ENCODE results near the gene DPT. TPM values are rescaled to one million over a fixed set of nuclear protein-coding genes. Genes with fewer than 3 reads are reported as not detected.

The DPT gene
- total and polyA plus RNA-seq, 3 donors from 2014 or later: 6.9 to 78.7 (median 8.2) TPM

DNA sequence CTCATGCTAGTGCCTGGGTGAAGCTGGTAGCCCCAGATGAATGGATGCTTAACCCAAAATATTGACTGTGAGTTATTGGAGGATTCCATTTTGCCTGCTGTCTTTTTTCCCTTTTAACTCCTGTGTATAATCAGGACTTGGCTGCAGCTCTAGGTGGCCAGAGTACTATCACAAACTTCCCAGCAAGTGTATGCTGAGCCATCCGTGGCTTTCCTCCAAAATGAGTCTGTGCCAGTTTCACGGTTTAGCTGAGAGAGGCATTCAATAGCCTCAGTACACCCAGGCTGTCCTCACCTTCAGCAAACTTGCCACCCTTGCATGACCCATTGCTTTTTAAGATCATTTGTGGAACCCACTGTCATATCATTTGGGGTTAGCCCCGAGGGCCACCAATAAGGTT lies 5.3 kb upstream of the DPT start:
- Histone ChIP-seq H3K36me3 (ENCODE audit: low read depth, missing control alignments) (no peaks in the 10 kb centered on the region), H3K4me1 (no peaks in the 10 kb centered on the region), H3K27me3 (no peaks in the 10 kb centered on the region), H3K4me3 (no peak overlapping the region), H3K27ac (no peak overlapping the region), H3K9me3 (no peaks in the 10 kb centered on the region)
- no peak for TF ChIP-seq POLR2A (IDR thresholded peaks at IDR 0.05)
- TF ChIP-seq, protein P1, sequence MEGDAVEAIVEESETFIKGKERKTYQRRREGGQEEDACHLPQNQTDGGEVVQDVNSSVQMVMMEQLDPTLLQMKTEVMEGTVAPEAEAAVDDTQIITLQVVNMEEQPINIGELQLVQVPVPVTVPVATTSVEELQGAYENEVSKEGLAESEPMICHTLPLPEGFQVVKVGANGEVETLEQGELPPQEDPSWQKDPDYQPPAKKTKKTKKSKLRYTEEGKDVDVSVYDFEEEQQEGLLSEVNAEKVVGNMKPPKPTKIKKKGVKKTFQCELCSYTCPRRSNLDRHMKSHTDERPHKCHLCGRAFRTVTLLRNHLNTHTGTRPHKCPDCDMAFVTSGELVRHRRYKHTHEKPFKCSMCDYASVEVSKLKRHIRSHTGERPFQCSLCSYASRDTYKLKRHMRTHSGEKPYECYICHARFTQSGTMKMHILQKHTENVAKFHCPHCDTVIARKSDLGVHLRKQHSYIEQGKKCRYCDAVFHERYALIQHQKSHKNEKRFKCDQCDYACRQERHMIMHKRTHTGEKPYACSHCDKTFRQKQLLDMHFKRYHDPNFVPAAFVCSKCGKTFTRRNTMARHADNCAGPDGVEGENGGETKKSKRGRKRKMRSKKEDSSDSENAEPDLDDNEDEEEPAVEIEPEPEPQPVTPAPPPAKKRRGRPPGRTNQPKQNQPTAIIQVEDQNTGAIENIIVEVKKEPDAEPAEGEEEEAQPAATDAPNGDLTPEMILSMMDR (IDR thresholded peaks at IDR 0.05): no peak
- intact Hi-C loops (cut with DNase I; ENCODE audit: low total_unique reads): no loop called here
- WGBS, 2 donors: 49 to 68% methylated on average over 3 of the region's 3 CpGs
- peak; percentile 23 for DNase-seq

DNA sequence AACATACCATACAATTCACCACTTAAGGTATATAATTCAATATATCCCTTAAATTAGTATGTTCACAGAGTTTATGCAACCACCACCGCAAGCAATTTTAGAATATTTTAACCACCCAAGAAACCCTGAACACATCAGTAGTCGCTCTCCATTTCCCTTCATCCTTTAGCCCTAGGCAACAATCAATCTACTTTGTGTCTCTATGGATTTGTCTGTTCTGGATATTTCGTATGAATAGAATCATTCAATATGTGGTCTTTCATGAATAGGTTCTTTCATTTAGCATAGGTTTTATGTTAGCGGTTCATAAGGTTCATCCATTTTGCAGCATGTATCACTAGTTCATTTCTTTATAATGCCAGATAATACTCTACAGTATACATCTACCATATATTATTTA lies 4.2 kb upstream of the DPT start:
- DNase-seq: no peak
- no peaks in the 10 kb centered on the region for H3K9me3 ChIP-seq
- intact Hi-C loops (cut with DNase I; ENCODE audit: low total_unique reads): no loop called here
- 91 to 96% methylated on average over 4 of the region's 4 CpGs for WGBS, 2 donors
- no peaks in the 10 kb centered on the region for H3K36me3 ChIP-seq (ENCODE audit: low read depth, missing control alignments)
- TF ChIP-seq, protein P1 (IDR thresholded peaks at IDR 0.05): no peak
- no peak for TF ChIP-seq POLR2A (IDR thresholded peaks at IDR 0.05)
- H3K4me3 ChIP-seq: no peak overlapping the region
- H3K27me3 ChIP-seq: no peaks in the 10 kb centered on the region
- H3K27ac ChIP-seq: no peak overlapping the region
- H3K4me1 ChIP-seq: no peaks in the 10 kb centered on the region

DNA sequence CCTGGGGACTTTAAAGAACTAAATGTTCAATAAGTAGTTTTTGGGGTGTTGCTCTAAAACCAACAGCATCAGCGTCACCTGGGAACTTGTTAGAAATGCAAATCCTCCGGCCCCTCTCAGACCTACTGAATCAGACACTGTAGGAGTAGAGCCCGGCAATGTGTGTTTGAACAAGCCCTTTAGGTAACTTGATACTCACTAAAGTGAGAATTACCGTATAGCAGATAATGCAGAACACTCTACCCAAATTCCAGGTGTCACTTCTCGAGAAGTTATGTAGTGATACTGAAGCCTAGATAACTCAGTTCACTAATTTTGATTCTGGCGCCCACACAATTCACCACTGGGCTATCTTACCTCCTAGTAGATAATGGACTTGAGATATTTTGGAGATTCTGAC lies 3.7 kb upstream of the DPT start:
- H3K27me3 ChIP-seq: no peaks in the 10 kb centered on the region
- intact Hi-C loops (cut with DNase I; ENCODE audit: low total_unique reads): no loop called here
- TF ChIP-seq, protein P1 (IDR thresholded peaks at IDR 0.05): no peak
- no peak for TF ChIP-seq POLR2A (IDR thresholded peaks at IDR 0.05)
- DNase-seq: no peak
- H3K36me3 ChIP-seq (ENCODE audit: low read depth, missing control alignments): no peaks in the 10 kb centered on the region
- H3K4me1 ChIP-seq: no peaks in the 10 kb centered on the region
- H3K9me3 ChIP-seq: no peaks in the 10 kb centered on the region
- 91 to 97% methylated on average over 6 of the region's 6 CpGs for WGBS, 2 donors
- no peak overlapping the region for H3K27ac ChIP-seq
- H3K4me3 ChIP-seq: no peak overlapping the region

DNA sequence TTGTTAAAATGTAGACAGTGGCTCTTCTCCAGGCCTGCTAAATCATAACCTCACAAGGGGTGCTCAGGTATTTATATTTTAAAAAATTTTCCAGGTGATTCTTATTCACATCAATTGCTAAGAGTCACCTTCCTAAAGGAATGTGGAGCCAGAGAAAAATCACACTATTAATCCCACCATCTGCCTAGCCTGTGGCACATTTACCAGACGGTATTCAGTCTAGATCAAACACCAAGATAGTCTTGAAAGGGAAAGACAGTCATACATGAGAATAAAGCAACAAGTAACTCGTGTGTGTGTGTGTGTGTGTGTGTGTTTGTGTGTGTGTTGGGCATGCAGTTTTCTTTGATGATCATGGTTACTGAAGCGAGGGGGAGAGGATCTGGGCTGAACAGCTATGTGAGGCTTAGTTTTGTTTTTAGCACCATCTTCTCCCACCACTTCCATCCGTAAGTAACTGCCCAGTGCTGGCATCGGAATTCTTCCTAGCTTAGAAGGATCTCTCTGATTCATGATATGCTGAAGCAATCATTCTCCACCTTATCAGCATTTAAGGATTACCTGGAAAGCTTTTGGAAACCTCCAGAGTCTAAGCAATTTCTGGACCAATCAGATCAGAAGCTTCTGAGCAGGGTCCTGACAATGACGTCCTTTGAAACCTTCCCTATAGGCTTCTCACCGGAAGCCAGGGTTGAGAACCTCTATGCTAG lies 2.4 kb upstream of the DPT start:
- Histone ChIP-seq H3K36me3 (ENCODE audit: low read depth, missing control alignments) (no peaks in the 10 kb centered on the region), H3K27ac (no peak overlapping the region), H3K4me1 (no peaks in the 10 kb centered on the region), H3K27me3 (no peaks in the 10 kb centered on the region), H3K9me3 (no peaks in the 10 kb centered on the region), H3K4me3 (no peak overlapping the region)
- WGBS, 2 donors: 87 to 93% methylated on average over 7 of the region's 7 CpGs
- TF ChIP-seq POLR2A (IDR thresholded peaks at IDR 0.05): no peak
- TF ChIP-seq, protein P1 (IDR thresholded peaks at IDR 0.05): no peak
- no peak for DNase-seq
- intact Hi-C loops (cut with DNase I; ENCODE audit: low total_unique reads): no loop called here

DNA sequence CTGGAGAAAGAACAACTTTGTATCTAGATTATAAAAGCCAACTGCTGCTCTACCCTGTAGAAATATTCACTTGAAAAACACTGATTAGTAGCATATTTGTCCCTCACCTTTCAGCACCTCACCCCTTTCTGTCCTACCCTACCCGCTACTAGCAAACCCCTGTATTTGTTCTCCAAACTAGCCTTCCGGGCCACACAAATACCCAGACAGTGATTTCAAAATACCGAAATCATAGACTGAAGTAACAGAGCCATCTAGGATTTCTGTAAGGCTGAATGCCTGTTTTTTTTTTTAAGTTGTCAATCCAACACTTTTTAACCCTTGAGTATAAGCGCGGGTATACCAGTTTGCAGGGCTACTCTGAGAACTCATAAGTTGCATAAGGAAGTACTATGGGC lies 398 bp upstream of the DPT start:
- Histone ChIP-seq H3K27me3 (no peaks in the 10 kb centered on the region), H3K4me3 (no peak overlapping the region), H3K36me3 (ENCODE audit: low read depth, missing control alignments) (no peaks in the 10 kb centered on the region), H3K4me1 (no peaks in the 10 kb centered on the region), H3K9me3 (no peaks in the 10 kb centered on the region), H3K27ac (no peak overlapping the region)
- 79 to 90% methylated on average over 5 of the region's 5 CpGs for WGBS, 2 donors
- no peak for DNase-seq
- intact Hi-C loops (cut with DNase I; ENCODE audit: low total_unique reads): no loop called here
- TF ChIP-seq POLR2A (IDR thresholded peaks at IDR 0.05): no peak
- TF ChIP-seq, protein P1 (IDR thresholded peaks at IDR 0.05): no peak

All from testis (tissue), 3 donors.